Measurements from ENCODE around the gene ATP1A3. TPM values are rescaled to one million over a fixed set of nuclear protein-coding genes. Genes with fewer than 3 reads are reported as not detected.

ATP1A3 gene
- polyA plus RNA-seq, 1 donor from 2014 or later = 36.2 TPM

DNA sequence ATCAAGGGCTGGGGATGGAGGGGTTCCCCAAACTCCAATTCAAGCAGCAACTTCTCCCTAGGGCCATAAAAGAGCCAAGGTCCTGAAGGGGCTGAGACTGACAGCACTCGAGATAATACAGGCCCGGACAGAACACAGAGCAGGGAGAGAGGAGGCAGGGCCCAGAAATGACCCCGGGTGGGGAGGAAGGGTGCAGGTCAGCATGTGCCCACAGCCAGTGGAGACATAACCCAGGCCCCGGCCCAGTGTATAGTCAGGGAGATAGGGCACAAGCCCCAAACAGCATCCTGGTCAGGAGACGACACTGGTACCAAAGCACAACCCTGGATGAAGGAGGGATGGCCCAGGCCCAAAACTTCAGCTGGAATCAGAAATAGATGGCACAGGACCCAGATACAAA is 28.6 kb upstream of the ATP1A3 start:
- peaks cover 17% of the 10 kb centered on the region for H3K36me3 ChIP-seq (ENCODE audit: insufficient read depth, low read length)
- H2AFZ ChIP-seq (ENCODE audit: low read depth, low read length) = no peak overlapping the region
- no peak overlapping the region for H3K4me3 ChIP-seq (ENCODE audit: low read length)
- H3F3A ChIP-seq (ENCODE audit: insufficient read depth, low read length, poor library complexity, severe bottlenecking) = no peaks in the 10 kb centered on the region
- no peaks in the 10 kb centered on the region for H3K27me3 ChIP-seq (ENCODE audit: insufficient read depth, low read depth, low read length)
- no peaks in the 10 kb centered on the region for H3K79me2 ChIP-seq (replicated peaks; ENCODE audit: insufficient read depth, low read length)
- no peak overlapping the region for H3K9ac ChIP-seq (ENCODE audit: low read length)
- H3K4me2 ChIP-seq (ENCODE audit: low read length) = no peak overlapping the region
- H3K9me2 ChIP-seq (ENCODE audit: insufficient read depth, low read length) = no peaks in the 10 kb centered on the region
- TF ChIP-seq, protein P1, sequence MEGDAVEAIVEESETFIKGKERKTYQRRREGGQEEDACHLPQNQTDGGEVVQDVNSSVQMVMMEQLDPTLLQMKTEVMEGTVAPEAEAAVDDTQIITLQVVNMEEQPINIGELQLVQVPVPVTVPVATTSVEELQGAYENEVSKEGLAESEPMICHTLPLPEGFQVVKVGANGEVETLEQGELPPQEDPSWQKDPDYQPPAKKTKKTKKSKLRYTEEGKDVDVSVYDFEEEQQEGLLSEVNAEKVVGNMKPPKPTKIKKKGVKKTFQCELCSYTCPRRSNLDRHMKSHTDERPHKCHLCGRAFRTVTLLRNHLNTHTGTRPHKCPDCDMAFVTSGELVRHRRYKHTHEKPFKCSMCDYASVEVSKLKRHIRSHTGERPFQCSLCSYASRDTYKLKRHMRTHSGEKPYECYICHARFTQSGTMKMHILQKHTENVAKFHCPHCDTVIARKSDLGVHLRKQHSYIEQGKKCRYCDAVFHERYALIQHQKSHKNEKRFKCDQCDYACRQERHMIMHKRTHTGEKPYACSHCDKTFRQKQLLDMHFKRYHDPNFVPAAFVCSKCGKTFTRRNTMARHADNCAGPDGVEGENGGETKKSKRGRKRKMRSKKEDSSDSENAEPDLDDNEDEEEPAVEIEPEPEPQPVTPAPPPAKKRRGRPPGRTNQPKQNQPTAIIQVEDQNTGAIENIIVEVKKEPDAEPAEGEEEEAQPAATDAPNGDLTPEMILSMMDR (IDR thresholded peaks at IDR 0.05; ENCODE audit: poor library complexity, severe bottlenecking) = no peak
- no peak for TF ChIP-seq RAD21 (conservative IDR thresholded peaks at IDR 0.05)
- TF ChIP-seq MXI1 (conservative IDR thresholded peaks at IDR 0.05; ENCODE audit: poor library complexity, severe bottlenecking) = no peak
- no peak for TF ChIP-seq POLR2AphosphoS5 (IDR thresholded peaks at IDR 0.05)
- TF ChIP-seq, protein P2, sequence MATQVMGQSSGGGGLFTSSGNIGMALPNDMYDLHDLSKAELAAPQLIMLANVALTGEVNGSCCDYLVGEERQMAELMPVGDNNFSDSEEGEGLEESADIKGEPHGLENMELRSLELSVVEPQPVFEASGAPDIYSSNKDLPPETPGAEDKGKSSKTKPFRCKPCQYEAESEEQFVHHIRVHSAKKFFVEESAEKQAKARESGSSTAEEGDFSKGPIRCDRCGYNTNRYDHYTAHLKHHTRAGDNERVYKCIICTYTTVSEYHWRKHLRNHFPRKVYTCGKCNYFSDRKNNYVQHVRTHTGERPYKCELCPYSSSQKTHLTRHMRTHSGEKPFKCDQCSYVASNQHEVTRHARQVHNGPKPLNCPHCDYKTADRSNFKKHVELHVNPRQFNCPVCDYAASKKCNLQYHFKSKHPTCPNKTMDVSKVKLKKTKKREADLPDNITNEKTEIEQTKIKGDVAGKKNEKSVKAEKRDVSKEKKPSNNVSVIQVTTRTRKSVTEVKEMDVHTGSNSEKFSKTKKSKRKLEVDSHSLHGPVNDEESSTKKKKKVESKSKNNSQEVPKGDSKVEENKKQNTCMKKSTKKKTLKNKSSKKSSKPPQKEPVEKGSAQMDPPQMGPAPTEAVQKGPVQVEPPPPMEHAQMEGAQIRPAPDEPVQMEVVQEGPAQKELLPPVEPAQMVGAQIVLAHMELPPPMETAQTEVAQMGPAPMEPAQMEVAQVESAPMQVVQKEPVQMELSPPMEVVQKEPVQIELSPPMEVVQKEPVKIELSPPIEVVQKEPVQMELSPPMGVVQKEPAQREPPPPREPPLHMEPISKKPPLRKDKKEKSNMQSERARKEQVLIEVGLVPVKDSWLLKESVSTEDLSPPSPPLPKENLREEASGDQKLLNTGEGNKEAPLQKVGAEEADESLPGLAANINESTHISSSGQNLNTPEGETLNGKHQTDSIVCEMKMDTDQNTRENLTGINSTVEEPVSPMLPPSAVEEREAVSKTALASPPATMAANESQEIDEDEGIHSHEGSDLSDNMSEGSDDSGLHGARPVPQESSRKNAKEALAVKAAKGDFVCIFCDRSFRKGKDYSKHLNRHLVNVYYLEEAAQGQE (IDR thresholded peaks at IDR 0.05; ENCODE audit: borderline replicate concordance) = no peak
- no peak for TF ChIP-seq EZH2 (IDR thresholded peaks at IDR 0.05; ENCODE audit: borderline replicate concordance, insufficient read depth, low read length, poor library complexity, severe bottlenecking)
- TF ChIP-seq EP300 (conservative IDR thresholded peaks at IDR 0.05; ENCODE audit: poor library complexity, severe bottlenecking) = no peak
- no peak for TF ChIP-seq TAF1 (IDR thresholded peaks at IDR 0.05; ENCODE audit: low read depth)
- TF ChIP-seq SMC3 (conservative IDR thresholded peaks at IDR 0.05; ENCODE audit: poor library complexity) = no peak
- H3K9me3 ChIP-seq (ENCODE audit: low read length) = no peaks in the 10 kb centered on the region
- no peak overlapping the region for H3K27ac ChIP-seq (ENCODE audit: low read length)
- no peaks in the 10 kb centered on the region for H4K20me1 ChIP-seq (ENCODE audit: insufficient read depth)

DNA sequence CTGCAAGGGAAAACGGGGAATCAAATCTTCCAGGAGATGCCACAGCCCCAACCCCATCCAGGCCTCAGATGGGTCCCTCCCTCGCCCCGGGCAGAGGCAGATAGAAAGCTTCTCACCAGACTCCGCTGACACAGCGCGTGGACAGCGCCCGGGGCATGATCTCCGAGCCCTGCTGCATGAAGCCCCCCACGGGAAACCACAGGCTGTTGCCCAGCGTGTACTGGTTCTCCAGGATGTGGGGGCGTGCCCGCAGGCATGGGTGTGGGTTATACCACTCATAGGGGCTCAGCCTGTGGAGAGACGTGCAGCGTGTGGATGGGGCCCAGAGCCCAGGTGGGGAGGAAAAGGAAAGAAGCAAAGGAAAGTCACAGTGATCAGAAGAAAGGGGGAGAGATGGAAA is 27.2 kb upstream of the ATP1A3 start:
- Histone ChIP-seq H3K4me2 (ENCODE audit: low read length) (no peak overlapping the region), H3K27me3 (ENCODE audit: insufficient read depth, low read depth, low read length) (no peaks in the 10 kb centered on the region), H2AFZ (ENCODE audit: low read depth, low read length) (no peak overlapping the region), H4K20me1 (ENCODE audit: insufficient read depth) (no peaks in the 10 kb centered on the region), H3K27ac (ENCODE audit: low read length) (no peak overlapping the region), H3K9ac (ENCODE audit: low read length) (no peak overlapping the region), H3K9me3 (ENCODE audit: low read length) (no peaks in the 10 kb centered on the region), H3F3A (ENCODE audit: insufficient read depth, low read length, poor library complexity, severe bottlenecking) (no peaks in the 10 kb centered on the region), H3K9me2 (ENCODE audit: insufficient read depth, low read length) (no peaks in the 10 kb centered on the region), H3K36me3 (ENCODE audit: insufficient read depth, low read length) (peaks cover 17% of the 10 kb centered on the region), H3K79me2 (replicated peaks; ENCODE audit: insufficient read depth, low read length) (no peaks in the 10 kb centered on the region), H3K4me3 (ENCODE audit: low read length) (no peak overlapping the region)
- no peak for TF ChIP-seq RAD21 (conservative IDR thresholded peaks at IDR 0.05)
- TF ChIP-seq, protein P1 (IDR thresholded peaks at IDR 0.05; ENCODE audit: poor library complexity, severe bottlenecking) = no peak
- TF ChIP-seq TAF1 (IDR thresholded peaks at IDR 0.05; ENCODE audit: low read depth) = no peak
- TF ChIP-seq SMC3 (conservative IDR thresholded peaks at IDR 0.05; ENCODE audit: poor library complexity) = no peak
- TF ChIP-seq EZH2 (IDR thresholded peaks at IDR 0.05; ENCODE audit: borderline replicate concordance, insufficient read depth, low read length, poor library complexity, severe bottlenecking) = no peak
- TF ChIP-seq, protein P2 (IDR thresholded peaks at IDR 0.05; ENCODE audit: borderline replicate concordance) = no peak
- TF ChIP-seq POLR2AphosphoS5 (IDR thresholded peaks at IDR 0.05) = no peak
- TF ChIP-seq EP300 (conservative IDR thresholded peaks at IDR 0.05; ENCODE audit: poor library complexity, severe bottlenecking) = no peak
- no peak for TF ChIP-seq MXI1 (conservative IDR thresholded peaks at IDR 0.05; ENCODE audit: poor library complexity, severe bottlenecking)
